Measurements from ENCODE around the gene DNAH2.

DNAH2 gene

DNA sequence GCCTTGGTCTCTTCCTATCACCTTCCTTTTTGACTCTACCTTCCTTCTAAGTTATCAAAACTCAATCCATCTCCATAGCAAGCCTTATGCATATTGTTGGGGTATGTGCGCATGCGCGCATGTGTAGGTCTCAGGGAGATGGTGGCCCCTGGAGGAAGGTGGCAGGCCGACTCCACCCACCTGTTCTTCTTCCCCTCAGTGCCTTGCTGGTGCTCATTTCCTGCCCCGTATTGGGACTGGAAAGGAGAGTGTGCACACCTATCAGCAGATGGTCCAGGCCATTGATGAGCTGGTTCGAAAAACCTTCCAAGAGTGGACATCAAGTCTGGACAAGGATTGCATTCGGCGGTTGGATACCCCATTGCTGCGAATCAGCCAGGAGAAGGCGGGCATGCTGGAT is 25.2 kb downstream of the DNAH2 start:
- TF ChIP-seq, protein P1, sequence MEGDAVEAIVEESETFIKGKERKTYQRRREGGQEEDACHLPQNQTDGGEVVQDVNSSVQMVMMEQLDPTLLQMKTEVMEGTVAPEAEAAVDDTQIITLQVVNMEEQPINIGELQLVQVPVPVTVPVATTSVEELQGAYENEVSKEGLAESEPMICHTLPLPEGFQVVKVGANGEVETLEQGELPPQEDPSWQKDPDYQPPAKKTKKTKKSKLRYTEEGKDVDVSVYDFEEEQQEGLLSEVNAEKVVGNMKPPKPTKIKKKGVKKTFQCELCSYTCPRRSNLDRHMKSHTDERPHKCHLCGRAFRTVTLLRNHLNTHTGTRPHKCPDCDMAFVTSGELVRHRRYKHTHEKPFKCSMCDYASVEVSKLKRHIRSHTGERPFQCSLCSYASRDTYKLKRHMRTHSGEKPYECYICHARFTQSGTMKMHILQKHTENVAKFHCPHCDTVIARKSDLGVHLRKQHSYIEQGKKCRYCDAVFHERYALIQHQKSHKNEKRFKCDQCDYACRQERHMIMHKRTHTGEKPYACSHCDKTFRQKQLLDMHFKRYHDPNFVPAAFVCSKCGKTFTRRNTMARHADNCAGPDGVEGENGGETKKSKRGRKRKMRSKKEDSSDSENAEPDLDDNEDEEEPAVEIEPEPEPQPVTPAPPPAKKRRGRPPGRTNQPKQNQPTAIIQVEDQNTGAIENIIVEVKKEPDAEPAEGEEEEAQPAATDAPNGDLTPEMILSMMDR (IDR thresholded peaks at IDR 0.05; ENCODE audit: low read depth, low read length), result no peak
- DNase-seq (ENCODE audit: low read depth in 2 of 2), result no peak
- H3K4me3 ChIP-seq (replicated peaks in 1 of 2; ENCODE audit: low read depth in 2 of 2, low read length in 2 of 2), result no peak overlapping the region

DNA sequence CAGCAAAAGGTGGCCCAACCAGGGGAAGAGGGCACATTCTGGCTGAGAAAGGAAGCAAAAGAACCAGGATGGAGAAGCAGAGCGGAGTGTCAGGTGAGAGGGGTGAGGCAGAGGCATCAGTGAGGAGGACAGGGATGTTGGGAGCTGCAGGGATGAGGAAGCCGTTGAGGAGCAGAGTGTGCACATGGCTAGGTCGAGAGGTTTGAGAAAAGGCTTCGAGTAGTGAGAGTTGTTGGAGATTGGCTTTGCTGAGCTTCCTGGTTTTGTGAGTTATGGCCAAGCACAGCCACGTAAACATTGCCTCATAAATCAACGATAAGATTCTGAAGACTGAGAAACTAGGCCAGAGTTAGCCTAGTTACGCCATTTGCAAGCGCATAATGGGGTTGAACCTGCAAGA is 26.9 kb downstream of the DNAH2 start:
- H3K4me3 ChIP-seq (replicated peaks in 1 of 2; ENCODE audit: low read depth in 2 of 2, low read length in 2 of 2), result no peak overlapping the region
- peak in 1 of 2 donors; percentile 43 for DNase-seq (ENCODE audit: low read depth in 2 of 2)
- TF ChIP-seq, protein P1 (IDR thresholded peaks at IDR 0.05; ENCODE audit: low read depth, low read length), result no peak

DNA sequence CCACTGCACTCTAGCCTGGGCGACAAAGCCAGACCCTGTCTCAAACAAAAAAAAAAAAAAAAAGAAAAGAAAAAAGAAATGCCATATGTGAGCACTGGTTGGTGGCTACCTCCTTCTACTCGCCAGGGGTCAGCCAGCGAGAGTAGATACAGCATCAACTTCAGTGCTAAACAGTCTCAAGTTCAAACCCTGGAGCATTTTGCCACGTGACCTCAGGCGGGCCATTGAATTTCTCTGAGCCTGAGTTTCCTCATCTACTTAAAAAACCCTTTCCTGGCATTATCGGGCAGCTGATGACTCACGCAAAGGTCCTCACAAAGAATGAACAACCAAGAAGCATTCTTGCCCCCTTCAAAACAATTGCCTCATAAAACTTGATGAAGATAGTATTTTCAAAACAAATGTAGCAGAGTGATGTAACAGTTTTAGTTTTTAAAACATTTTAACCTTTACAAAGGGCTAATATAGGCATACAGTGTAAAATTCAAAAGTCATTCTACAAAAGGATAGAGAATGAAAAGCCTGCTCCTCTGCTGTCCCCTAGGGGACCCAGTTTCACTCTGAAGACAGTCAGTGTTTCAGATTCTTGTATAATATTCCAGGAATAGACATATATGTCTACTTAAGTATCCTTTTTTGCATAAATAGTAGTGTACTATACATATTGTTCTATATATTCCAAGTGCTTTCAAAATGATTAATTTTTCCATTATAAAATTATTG is 28.4 kb downstream of the DNAH2 start:
- H3K4me3 ChIP-seq (replicated peaks in 1 of 2; ENCODE audit: low read depth in 2 of 2, low read length in 2 of 2), result no peak overlapping the region
- peak; percentile 93 to 97 for DNase-seq (ENCODE audit: low read depth in 2 of 2)
- TF ChIP-seq, protein P1 (IDR thresholded peaks at IDR 0.05; ENCODE audit: low read depth, low read length), result peak; percentile 26

DNA sequence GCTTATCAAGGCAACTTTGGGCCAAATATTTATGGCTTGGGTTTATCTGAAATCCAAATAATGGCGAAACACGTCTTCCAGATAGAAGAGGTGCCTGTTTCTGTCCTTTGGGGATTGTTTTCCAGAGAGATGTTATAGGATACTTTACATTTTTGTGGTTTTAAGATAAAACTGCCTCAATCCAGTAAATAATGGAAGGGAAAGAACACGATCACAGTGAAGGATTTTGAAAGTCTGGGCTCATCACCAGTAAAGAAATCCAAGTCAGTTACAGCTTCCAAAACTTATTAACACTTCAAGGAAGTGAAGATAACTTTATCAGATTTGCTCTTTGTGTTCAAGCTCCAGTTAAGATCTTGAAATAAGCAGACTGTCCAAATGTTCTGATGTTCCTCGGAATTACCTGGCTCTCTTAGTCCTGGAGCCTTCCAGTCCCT is 30.1 kb downstream of the DNAH2 start:
- TF ChIP-seq, protein P1 (IDR thresholded peaks at IDR 0.05; ENCODE audit: low read depth, low read length), result no peak
- DNase-seq (ENCODE audit: low read depth in 2 of 2), result peak; percentile 50 to 84
- H3K4me3 ChIP-seq (replicated peaks in 1 of 2; ENCODE audit: low read depth in 2 of 2, low read length in 2 of 2), result no peak overlapping the region

DNA sequence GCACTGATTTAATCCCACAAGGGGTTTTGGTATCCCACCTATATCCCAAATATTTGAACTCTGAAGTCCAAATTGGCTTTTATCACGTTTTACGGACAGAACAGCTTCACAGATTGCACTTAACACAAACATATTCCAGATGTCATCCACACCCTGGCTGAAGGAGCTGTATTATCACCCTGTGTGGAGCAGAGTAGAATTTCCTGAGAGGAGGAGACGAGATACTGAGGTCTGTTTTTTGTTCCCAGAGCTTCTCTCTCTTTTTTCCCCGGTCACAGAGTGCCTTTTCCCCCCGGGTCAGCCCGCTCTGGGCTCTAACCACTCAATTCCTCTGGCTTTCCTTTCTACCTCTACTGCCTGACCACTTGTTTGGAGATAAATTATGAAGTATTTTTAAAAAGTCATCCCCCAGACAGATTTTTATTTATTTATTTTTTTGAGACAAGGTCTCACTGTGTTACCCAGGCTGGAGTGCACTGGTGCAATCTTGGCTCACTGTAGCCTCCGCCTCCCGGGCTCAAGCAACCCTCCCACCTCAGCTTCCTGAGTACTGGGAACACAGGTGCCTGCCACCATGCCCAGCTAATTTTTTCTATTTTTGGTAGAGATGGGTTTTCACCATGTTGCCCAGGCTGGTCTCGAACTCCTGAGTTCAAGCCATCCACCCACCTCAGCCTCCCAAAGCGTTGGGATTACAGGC is 30.7 kb downstream of the DNAH2 start:
- H3K4me3 ChIP-seq (replicated peaks in 1 of 2; ENCODE audit: low read depth in 2 of 2, low read length in 2 of 2), result no peak overlapping the region
- TF ChIP-seq, protein P1 (IDR thresholded peaks at IDR 0.05; ENCODE audit: low read depth, low read length), result no peak
- peak in 1 of 2 donors; percentile 85 for DNase-seq (ENCODE audit: low read depth in 2 of 2)

DNA sequence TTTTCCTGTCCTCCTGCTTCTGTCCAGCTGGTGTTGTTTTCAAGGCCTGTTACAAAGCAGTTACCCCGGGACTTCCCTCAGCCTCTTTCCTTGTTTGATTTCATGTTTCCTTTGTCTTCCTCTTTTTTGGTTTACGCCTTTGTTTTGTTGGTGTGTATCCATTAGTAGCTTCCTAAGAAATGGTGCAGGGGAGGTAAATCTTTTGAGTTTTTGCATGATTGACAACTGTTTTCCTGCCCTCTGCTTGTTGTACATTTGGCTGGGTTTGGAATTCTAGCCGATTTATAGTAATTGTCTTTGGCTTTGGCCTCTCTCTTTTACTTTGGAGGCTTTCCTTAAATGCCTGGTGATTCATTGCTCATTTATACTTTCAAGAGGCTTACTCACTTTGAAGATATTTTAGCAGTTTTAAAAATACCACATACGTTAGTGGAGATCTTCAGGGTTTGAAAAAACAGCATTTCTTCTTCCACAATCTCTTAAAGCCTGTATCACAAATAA is 32.8 kb downstream of the DNAH2 start:
- TF ChIP-seq, protein P1 (IDR thresholded peaks at IDR 0.05; ENCODE audit: low read depth, low read length), result no peak
- H3K4me3 ChIP-seq (replicated peaks in 1 of 2; ENCODE audit: low read depth in 2 of 2, low read length in 2 of 2), result no peak overlapping the region
- peak; percentile 84 to 87 for DNase-seq (ENCODE audit: low read depth in 2 of 2)
